ENCODE measurements around the gene BANF2.

The BANF2 gene

GRCh38 chr20:17710379-17711266 is 10.9 kb downstream of the BANF2 start:
- no peak for DNase-seq (ENCODE audit: low spot score)

GRCh38 chr20:17711267-17711627 is 11.5 kb downstream of the BANF2 start:
- DNase-seq (ENCODE audit: low spot score) = no peak

- DNase-seq (ENCODE audit: low spot score) = no peak
Measured at GRCh38 chr20:17712201-17712600, 12.4 kb downstream of the BANF2 start.

- DNase-seq (ENCODE audit: low spot score) = no peak
Measured at GRCh38 chr20:17712708-17713107, 12.9 kb downstream of the BANF2 start.

GRCh38 chr20:17714597-17714996 is 14.8 kb downstream of the BANF2 start:
- DNase-seq (ENCODE audit: low spot score) = no peak

GRCh38 chr20:17715075-17715474 is 15.3 kb downstream of the BANF2 start:
- no peak for DNase-seq (ENCODE audit: low spot score)

GRCh38 chr20:17716331-17716730 is 16.6 kb downstream of the BANF2 start:
- no peak for DNase-seq (ENCODE audit: low spot score)

- DNase-seq (ENCODE audit: low spot score) = no peak
Measured at GRCh38 chr20:17720755-17721154, 21.0 kb downstream of the BANF2 start.

GRCh38 chr20:17721802-17722486 is 22.2 kb downstream of the BANF2 start:
- DNase-seq (ENCODE audit: low spot score) = peak; percentile 22

GRCh38 chr20:17722493-17723300 is 22.9 kb downstream of the BANF2 start:
- no peak for DNase-seq (ENCODE audit: low spot score)

- no peak for DNase-seq (ENCODE audit: low spot score)
Measured at GRCh38 chr20:17723301-17723691, 23.5 kb downstream of the BANF2 start.

GRCh38 chr20:17725094-17725835 is 25.5 kb downstream of the BANF2 start:
- no peak for DNase-seq (ENCODE audit: low spot score)

GRCh38 chr20:17726902-17727301 is 27.1 kb downstream of the BANF2 start:
- DNase-seq (ENCODE audit: low spot score) = no peak

GRCh38 chr20:17727351-17727750 is 27.6 kb downstream of the BANF2 start:
- DNase-seq (ENCODE audit: low spot score) = no peak

GRCh38 chr20:17728074-17728473 is 28.3 kb downstream of the BANF2 start:
- DNase-seq (ENCODE audit: low spot score) = no peak

- DNase-seq (ENCODE audit: low spot score) = no peak
Measured at GRCh38 chr20:17730071-17730470, 30.3 kb downstream of the BANF2 start.

GRCh38 chr20:17731233-17731632 is 31.5 kb downstream of the BANF2 start:
- no peak for DNase-seq (ENCODE audit: low spot score)

- no peak for DNase-seq (ENCODE audit: low spot score)
Measured at GRCh38 chr20:17732907-17733521, 33.2 kb downstream of the BANF2 start.

- no peak for DNase-seq (ENCODE audit: low spot score)
Measured at GRCh38 chr20:17733767-17734304, 34.1 kb downstream of the BANF2 start.

- no peak for DNase-seq (ENCODE audit: low spot score)
Measured at GRCh38 chr20:17734374-17734773, 34.6 kb downstream of the BANF2 start.

- no peak for DNase-seq (ENCODE audit: low spot score)
Measured at GRCh38 chr20:17735206-17735804, 35.5 kb downstream of the BANF2 start.
